Transverse colon (tissue), 4 donors: ENCODE data around the gene ZNF319. TPM values are rescaled to one million over a fixed set of nuclear protein-coding genes. Genes with fewer than 3 reads are reported as not detected.
A peak's percentile ranks its signal among the peaks of the same experiment; 100 is the strongest.

ENCODE experiments used
- DNase-seq: peaks from one replicate; pipeline ENCODE4 v3.0.0-alpha.2; 2019
- H3K27ac ChIP-seq, 4 donors: fragments of 200-600 bp; sonication (generic); 2 replicates each; pipeline ENCODE4 v1.5.1; 2016 to 2018; ENCODE audit warnings: inconsistent platforms in 4 of 4
- H3K27me3 ChIP-seq: fragments of 200-600 bp; sonication (generic); 2 replicates; pipeline ENCODE4 v1.5.1; 2017; ENCODE audit warnings: inconsistent platforms
- H3K36me3 ChIP-seq, 4 donors: fragments of 200-600 bp; sonication (generic); 2 replicates each; pipeline ENCODE4 v1.5.1; 2017 to 2019; ENCODE audit warnings: inconsistent platforms in 4 of 4
- H3K4me1 ChIP-seq, 4 donors: fragments of 200-600 bp; sonication (generic); 2 replicates each; pipeline ENCODE4 v1.5.1; 2017 to 2020; ENCODE audit warnings: inconsistent platforms in 4 of 4
- H3K4me3 ChIP-seq, 4 donors: fragments of 200-600 bp; sonication (generic); 1 replicate in 1 of 4; 2 replicates in 3 of 4; pipeline versions ENCODE4 v1.5.1 to v1.6.1; 2017 to 2019; ENCODE audit warnings: inconsistent platforms in 4 of 4
- H3K9me3 ChIP-seq, 2 donors: fragments of 200-600 bp; sonication (generic); 2 replicates each; pipeline ENCODE4 v1.5.1; 2017 to 2019; ENCODE audit warnings: inconsistent platforms in 2 of 2
- CTCF ChIP-seq, 5 experiments: fragments of 200-600 bp in 3 of 5; fragments of 450-650 bp in 2 of 5; sonication (generic) in 3 of 5; IDR thresholded peaks; 1 replicate in 2 of 5; 2 replicates in 3 of 5; pipeline ENCODE4 v1.5.1; 2016 to 2017; ENCODE audit warnings: antibody characterized with exemption in 5 of 5, inconsistent platforms in 3 of 5, mild to moderate bottlenecking in 2 of 5, moderate library complexity in 1 of 5
- EP300 ChIP-seq: sonication (generic); formaldehyde crosslinking; IDR thresholded peaks from one replicate; pipeline ENCODE4 v1.6.1; 2017; ENCODE audit warnings: antibody characterized with exemption, low read depth
- POLR2A ChIP-seq: fragments of 450-650 bp; IDR thresholded peaks from one replicate; pipeline ENCODE4 v1.6.1; 2016; ENCODE audit warnings: antibody characterized with exemption, mild to moderate bottlenecking, moderate library complexity
- POLR2AphosphoS5 ChIP-seq, 3 donors: sonication (generic); formaldehyde crosslinking; IDR thresholded peaks; one replicate each; pipeline ENCODE4 v1.6.1; 2016; ENCODE audit warnings: antibody characterized with exemption in 3 of 3
- WGBS, 2 donors: methylation state at CpG; one replicate each; pipeline ENCODE4 v1.1.5; 2018; ENCODE audit warnings: low coverage in 1 of 2; 5-methylcytosine and 5-hydroxymethylcytosine counted together
- in situ Hi-C, 4 donors: fragments of 200-750 bp; cut with MboI; loops; one replicate each; pipeline versions ENCODE4 v1.15.0 to v1.15.1; 2017; ENCODE audit warnings: low sequenced_read_pairs in 3 of 4, low pct_ligation_motif_present in 1 of 4, low pct_unique_long_range_greater_than_20kb in 1 of 4
- intact Hi-C: fragments of 100-400 bp; cut with DNase I; formaldehyde crosslinking; loops from one replicate; pipeline ENCODE4 v1.15.1; 2023; ENCODE audit warnings: low total_unique reads
- total RNA-seq, 4 donors: library from RNA; depleted of rRNA; stranded (reverse); fragments of >200 nt; gene quantifications; one replicate each; pipeline ENCODE4 v1.1.0, GENCODE V29; 2016

Gene ZNF319
- 10 to 100 TPM in 1 of 4 donors, 1 to 10 TPM in 3; 6.4 to 11.6 (median 6.5) TPM for total RNA-seq

DNA sequence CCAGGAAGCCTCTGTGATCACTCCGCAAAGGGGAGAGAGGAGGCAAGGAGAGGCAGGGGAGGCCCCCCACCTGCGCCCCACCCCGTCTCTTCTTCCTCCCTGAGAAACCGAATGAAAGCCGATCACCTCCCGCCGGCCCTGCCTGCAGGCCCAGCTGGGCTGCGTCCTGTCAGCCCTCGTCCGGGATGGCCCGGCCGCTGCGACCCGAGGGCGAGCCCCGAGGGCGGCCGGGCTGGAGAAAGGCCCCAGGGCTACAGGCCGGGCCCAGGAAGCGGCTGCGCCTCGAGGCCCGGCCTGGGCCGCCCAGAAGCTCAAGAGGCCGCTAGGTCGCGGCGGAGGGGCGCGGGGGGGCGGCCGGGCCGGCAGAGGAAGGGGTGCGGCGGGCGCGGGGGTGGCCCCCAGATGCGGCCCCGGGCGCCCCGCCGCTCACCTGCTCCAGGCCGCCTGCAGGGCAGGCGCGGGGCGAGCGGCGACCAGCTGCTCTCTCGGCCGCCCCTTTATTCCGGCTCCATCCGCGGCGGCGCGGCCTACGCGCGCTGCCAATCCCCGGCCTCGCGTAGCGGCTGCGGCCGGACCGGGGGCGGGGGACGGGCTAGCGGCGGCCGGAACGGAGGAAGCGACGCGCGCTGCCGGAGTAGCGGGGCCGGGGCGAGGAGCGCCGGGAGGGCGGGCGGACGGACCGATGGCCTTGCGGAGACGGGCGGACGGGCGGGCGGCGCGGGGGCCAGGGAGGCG is at the start of gene ZNF319:
Gene ZNF319 (minus strand): TSS at position 702 of the 735 bp plus-strand sequence. CDS start 2,407 bp downstream, outside the sequence.
- peaks cover 0 to 15% (median 3%) of the 10 kb centered on the region in 4 donors for H3K36me3 ChIP-seq
- H3K27ac ChIP-seq = peak within 1 kb of the TSS; percentile 94 to 98 (median 96)
- in situ Hi-C loops (loop anchor here (5.0 to 25.0 kb wide), 6 partner anchors 103 to 662 kb away; no protein-coding TSS in a partner anchor), intact Hi-C loops (loop anchor here (10.0 kb wide), 1 partner anchor 425 kb away; no protein-coding TSS in a partner anchor)
- TF ChIP-seq EP300 = no peak
- TF ChIP-seq POLR2A = no peak
- no peak for TF ChIP-seq POLR2AphosphoS5 (IDR thresholded peaks at IDR 0.05)
- no peak for TF ChIP-seq CTCF (IDR thresholded peaks at IDR 0.05)
- no peaks in the 10 kb centered on the region for H3K27me3 ChIP-seq
- 1% methylated on average over 30 of the region's 95 CpGs; no CpG with 5 or more reads in 1 of the 2 donors for WGBS, 2 donors
- no peak for DNase-seq
- peaks cover 0 to 31% (median 19%) of the 10 kb centered on the region in 4 donors for H3K4me1 ChIP-seq
- H3K9me3 ChIP-seq = no peaks in the 10 kb centered on the region
- peak within 1 kb of the TSS; percentile 70 to 94 (median 90) for H3K4me3 ChIP-seq

- Histone ChIP-seq H3K9me3 (no peaks in the 10 kb centered on the region), H3K4me1 (peaks cover 0 to 12% (median 2%) of the 10 kb centered on the region in 4 donors), H3K27ac (no peak overlapping the region), H3K36me3 (no peaks in the 10 kb centered on the region), H3K27me3 (no peaks in the 10 kb centered on the region), H3K4me3 (no peak overlapping the region)
- no peak for DNase-seq
- WGBS, 2 donors = 82 to 84% methylated on average over 2 to 17 of the region's 17 CpGs
- intact Hi-C loops = no loop called here
- in situ Hi-C loops = no loop called here
- TF ChIP-seq POLR2A = no peak
- no peak for TF ChIP-seq POLR2AphosphoS5 (IDR thresholded peaks at IDR 0.05)
- no peak for TF ChIP-seq CTCF (IDR thresholded peaks at IDR 0.05)
- TF ChIP-seq EP300 = no peak
Measured at GRCh38 chr16:58049232-58050185, 49.0 kb upstream of the ZNF319 start.

GRCh38 chr16:58048494-58049231 is 48.2 kb upstream of the ZNF319 start:
- no peaks in the 10 kb centered on the region for H3K36me3 ChIP-seq

More at GRCh38 chr16:58048494-58049231, 48.2 kb upstream of the ZNF319 start:
- Histone ChIP-seq H3K9me3 (no peaks in the 10 kb centered on the region), H3K4me1 (peaks cover 0 to 12% (median 2%) of the 10 kb centered on the region in 4 donors), H3K4me3 (no peak overlapping the region), H3K27me3 (no peaks in the 10 kb centered on the region), H3K27ac (no peak overlapping the region)
- 87% methylated on average over 11 of the region's 13 CpGs; no CpG with 5 or more reads in 1 of the 2 donors for WGBS, 2 donors
- no peak for DNase-seq
- intact Hi-C loops (no loop called here), in situ Hi-C loops (no loop called here)
- TF ChIP-seq CTCF (IDR thresholded peaks at IDR 0.05) (no peak), POLR2A (no peak), EP300 (no peak), POLR2AphosphoS5 (IDR thresholded peaks at IDR 0.05) (no peak)
